Pons (tissue), 1 donor: ENCODE results near the gene HOXC10.

Experiments used
- DNase-seq: peaks from one replicate; pipeline ENCODE4 v3.0.0-alpha.2; 2016; ENCODE audit warnings: low spot score

HOXC10 gene

GRCh38 chr12:53984901-53985691 lies at the start of gene HOXC10:
TSS of gene HOXC10 (plus strand) at chr12:53985146. CDS start at chr12:53985260, 114 bp downstream.
- DNase-seq, result peak; percentile 46

GRCh38 chr12:53935383-53936341 lies 49.3 kb upstream of the HOXC10 start:
- no peak for DNase-seq

- no peak for DNase-seq
These were observed 47.8 kb upstream of the HOXC10 start for GRCh38 chr12:53937099-53937498.

GRCh38 chr12:53937596-53938325 lies 47.2 kb upstream of the HOXC10 start:
- no peak for DNase-seq

- DNase-seq, result no peak
These were observed 46.4 kb upstream of the HOXC10 start, which contains the start of gene HOXC13 for GRCh38 chr12:53938326-53939140. TSS of gene HOXC13 (plus strand) at chr12:53938831. CDS start at chr12:53938907, 76 bp downstream.

DNA sequence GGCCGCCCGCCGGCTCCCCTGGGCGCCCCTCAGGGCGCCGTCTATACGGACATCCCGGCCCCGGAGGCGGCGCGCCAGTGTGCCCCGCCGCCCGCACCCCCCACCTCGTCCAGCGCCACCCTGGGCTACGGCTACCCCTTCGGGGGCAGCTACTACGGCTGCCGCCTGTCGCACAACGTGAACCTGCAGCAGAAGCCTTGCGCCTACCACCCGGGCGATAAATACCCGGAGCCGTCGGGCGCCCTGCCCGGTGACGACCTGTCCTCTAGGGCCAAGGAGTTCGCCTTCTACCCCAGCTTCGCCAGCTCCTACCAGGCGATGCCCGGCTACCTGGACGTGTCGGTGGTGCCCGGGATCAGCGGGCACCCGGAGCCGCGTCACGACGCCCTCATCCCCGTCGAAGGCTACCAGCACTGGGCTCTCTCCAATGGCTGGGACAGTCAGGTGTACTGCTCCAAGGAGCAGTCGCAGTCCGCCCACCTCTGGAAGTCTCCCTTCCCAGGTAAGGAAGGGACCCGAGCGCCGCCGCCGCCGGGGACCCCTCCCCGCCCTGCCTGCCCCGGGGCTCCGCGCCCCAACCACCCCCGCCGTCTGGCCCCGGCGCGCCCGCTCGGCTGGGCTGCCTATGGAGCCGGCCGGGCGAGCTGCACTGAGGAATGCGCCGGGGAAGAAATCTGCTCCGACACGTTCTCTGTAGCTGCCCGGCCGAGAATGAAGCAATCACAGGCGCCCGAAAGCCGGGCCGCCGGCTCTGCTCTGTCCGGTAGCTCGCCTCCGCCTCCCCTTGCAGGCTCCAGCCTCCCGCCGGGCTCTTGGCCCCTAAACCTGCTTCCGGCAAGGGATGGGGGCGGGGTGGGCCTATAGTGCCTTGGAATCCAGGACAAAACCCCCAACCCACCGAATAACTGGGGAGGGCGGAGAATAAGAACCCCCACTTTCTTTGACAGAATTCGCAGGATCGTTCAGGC lies 45.5 kb upstream of the HOXC10 start:
- DNase-seq, result no peak

- no peak for DNase-seq
These were observed 44.4 kb upstream of the HOXC10 start for GRCh38 chr12:53940443-53941014.

DNA sequence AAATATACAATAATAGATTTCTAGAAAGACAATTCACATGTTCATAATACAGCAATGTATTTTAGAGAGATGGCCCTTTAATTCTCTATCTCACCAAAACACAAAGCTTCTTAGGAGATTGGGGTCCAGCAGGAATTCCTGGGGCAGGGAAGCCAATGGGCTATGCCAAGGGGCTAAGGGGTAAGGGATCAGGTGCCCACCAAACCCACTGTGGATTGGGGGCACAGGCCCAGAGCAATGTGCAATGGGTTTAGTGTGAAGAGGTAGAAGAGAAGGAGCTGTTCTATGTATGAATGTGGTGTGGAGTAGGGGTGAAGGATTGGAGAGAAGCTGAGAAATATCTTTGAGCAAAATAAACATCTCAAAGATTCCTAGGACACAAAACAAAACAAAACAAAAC lies 43.8 kb upstream of the HOXC10 start:
- DNase-seq, result no peak

- DNase-seq, result no peak
These were observed 43.2 kb upstream of the HOXC10 start for GRCh38 chr12:53941750-53942149.

DNA sequence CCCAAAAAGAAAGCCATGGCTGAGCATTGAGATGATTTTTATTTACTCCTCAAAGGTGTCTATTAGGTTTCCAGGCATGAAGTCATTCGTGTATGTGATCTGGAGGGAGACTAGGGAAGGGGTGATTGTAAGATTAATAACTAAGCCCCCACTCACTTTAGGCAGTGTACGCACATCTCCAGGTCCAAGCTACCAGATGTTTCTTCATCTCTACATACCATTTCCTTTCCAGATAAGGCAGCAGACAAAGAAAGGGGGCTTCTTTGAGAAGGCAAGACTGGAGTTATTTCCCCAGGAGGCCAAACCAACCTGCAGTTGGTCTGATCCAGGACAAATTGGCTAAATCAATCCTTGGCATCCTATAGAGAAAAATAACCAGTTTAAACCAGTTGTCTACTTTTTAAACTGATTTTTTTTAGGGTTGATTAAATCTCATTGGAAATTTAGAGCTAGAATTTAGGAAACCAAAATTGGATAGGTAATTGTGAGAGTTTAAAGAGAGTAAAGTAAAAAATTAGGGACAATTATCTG lies 42.4 kb upstream of the HOXC10 start:
- no peak for DNase-seq

GRCh38 chr12:53944209-53944608 lies 40.7 kb upstream of the HOXC10 start:
- DNase-seq, result no peak

GRCh38 chr12:53944907-53945847 lies 39.8 kb upstream of the HOXC10 start:
- no peak for DNase-seq

DNA sequence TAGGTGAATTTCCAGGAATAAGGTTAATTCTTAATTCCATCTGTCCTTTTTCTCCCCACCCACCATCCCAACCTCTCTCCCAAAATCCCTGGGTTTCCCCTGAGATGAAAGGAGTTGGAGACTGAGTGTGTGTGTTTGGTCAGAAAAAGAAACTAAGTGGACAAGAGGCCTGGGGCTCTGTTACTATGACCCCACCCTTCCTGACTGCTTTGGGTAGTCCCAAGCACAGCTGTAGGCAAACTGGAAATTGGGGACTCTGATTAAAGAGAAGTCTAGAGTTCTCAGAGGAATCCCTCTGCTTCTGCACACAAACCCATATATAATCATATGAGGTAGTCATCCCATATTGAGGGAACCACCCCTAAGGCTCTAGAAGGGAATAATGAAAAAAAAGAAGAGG lies 37.2 kb upstream of the HOXC10 start:
- no peak for DNase-seq

- DNase-seq, result no peak
These were observed 36.0 kb upstream of the HOXC10 start for GRCh38 chr12:53948650-53949593.

- no peak for DNase-seq
These were observed 35.1 kb upstream of the HOXC10 start for GRCh38 chr12:53949631-53950436.

DNA sequence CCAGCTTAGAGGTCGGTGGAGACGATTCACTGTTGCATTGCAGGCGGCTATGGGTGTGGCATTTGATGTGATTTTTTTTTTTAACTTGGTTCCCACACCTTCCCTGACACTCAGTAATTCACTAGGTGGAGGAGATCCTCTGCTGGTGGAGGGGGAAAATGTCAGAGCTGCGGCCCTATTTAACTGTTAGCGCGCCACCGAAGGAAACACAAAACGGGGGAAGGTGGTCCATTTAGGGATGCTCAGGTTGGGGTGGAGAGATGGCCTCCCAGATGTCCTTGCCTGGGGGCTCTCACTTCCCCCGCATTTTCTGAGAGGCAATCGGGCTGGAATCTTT lies 34.5 kb upstream of the HOXC10 start:
- DNase-seq, result no peak
